ENCODE data around the gene ZBTB47. TPM values are rescaled to one million over a fixed set of nuclear protein-coding genes. Genes with fewer than 3 reads are reported as not detected.

The ZBTB47 gene
- total RNA-seq, 3 donors from 2014 or later = 18.0 to 61.8 (median 45.2) TPM

- intact Hi-C loops (cut with DNase I; ENCODE audit: low total_unique reads) = no loop called here
- Histone ChIP-seq H3K36me3 (no peaks in the 10 kb centered on the region), H3K9me3 (no peaks in the 10 kb centered on the region), H3K4me3 (no peak overlapping the region), H3K27ac (no peak overlapping the region), H3K4me1 (no peaks in the 10 kb centered on the region), H3K27me3 (no peaks in the 10 kb centered on the region)
- TF ChIP-seq CTCF (IDR thresholded peaks at IDR 0.05) (no peak), POLR2AphosphoS5 (IDR thresholded peaks at IDR 0.05) (peak in 1 of 3 donors; percentile 12), POLR2A (IDR thresholded peaks at IDR 0.05) (no peak)
- DNase-seq (ENCODE audit: low spot score in 2 of 2) = no peak
Measured at GRCh38 chr3:42667096-42667522, 13.6 kb downstream of the ZBTB47 start.

- no peaks in the 10 kb centered on the region for H3K9me3 ChIP-seq
- no peak overlapping the region for H3K4me3 ChIP-seq
- H3K36me3 ChIP-seq = no peaks in the 10 kb centered on the region
- no peaks in the 10 kb centered on the region for H3K4me1 ChIP-seq
- TF ChIP-seq CTCF (IDR thresholded peaks at IDR 0.05) (no peak), POLR2A (IDR thresholded peaks at IDR 0.05) (no peak), POLR2AphosphoS5 (IDR thresholded peaks at IDR 0.05) (no peak)
- no peaks in the 10 kb centered on the region for H3K27me3 ChIP-seq
- H3K27ac ChIP-seq = no peak overlapping the region
- intact Hi-C loops (cut with DNase I; ENCODE audit: low total_unique reads) = no loop called here
- no peak for DNase-seq (ENCODE audit: low spot score in 2 of 2)
Measured at GRCh38 chr3:42667523-42668412, 14.3 kb downstream of the ZBTB47 start.

GRCh38 chr3:42668413-42668760 is 14.9 kb downstream of the ZBTB47 start:
- intact Hi-C loops (cut with DNase I; ENCODE audit: low total_unique reads) = no loop called here
- H3K4me1 ChIP-seq = no peaks in the 10 kb centered on the region
- TF ChIP-seq POLR2A (IDR thresholded peaks at IDR 0.05) (no peak), CTCF (IDR thresholded peaks at IDR 0.05) (no peak), POLR2AphosphoS5 (IDR thresholded peaks at IDR 0.05) (no peak)
- no peak for DNase-seq (ENCODE audit: low spot score in 2 of 2)
- H3K9me3 ChIP-seq = no peaks in the 10 kb centered on the region
- no peaks in the 10 kb centered on the region for H3K27me3 ChIP-seq
- no peak overlapping the region for H3K4me3 ChIP-seq
- no peak overlapping the region for H3K27ac ChIP-seq
- H3K36me3 ChIP-seq = no peaks in the 10 kb centered on the region

- Histone ChIP-seq H3K4me1 (no peaks in the 10 kb centered on the region), H3K27me3 (no peaks in the 10 kb centered on the region), H3K9me3 (no peaks in the 10 kb centered on the region), H3K27ac (no peak overlapping the region), H3K36me3 (no peaks in the 10 kb centered on the region), H3K4me3 (no peak overlapping the region)
- DNase-seq (ENCODE audit: low spot score in 2 of 2) = no peak
- intact Hi-C loops (cut with DNase I; ENCODE audit: low total_unique reads) = no loop called here
- TF ChIP-seq POLR2AphosphoS5 (IDR thresholded peaks at IDR 0.05) (no peak), CTCF (IDR thresholded peaks at IDR 0.05) (no peak), POLR2A (IDR thresholded peaks at IDR 0.05) (no peak)
Measured at GRCh38 chr3:42668793-42669217, 15.3 kb downstream of the ZBTB47 start.

GRCh38 chr3:42670051-42670576 is 16.6 kb downstream of the ZBTB47 start:
- intact Hi-C loops (cut with DNase I; ENCODE audit: low total_unique reads) = loop anchor here (2.0 kb wide), 1 partner anchor 57 kb away; no protein-coding TSS in a partner anchor
- TF ChIP-seq POLR2A (IDR thresholded peaks at IDR 0.05) (no peak), POLR2AphosphoS5 (IDR thresholded peaks at IDR 0.05) (no peak), CTCF (IDR thresholded peaks at IDR 0.05) (no peak)
- Histone ChIP-seq H3K4me3 (no peak overlapping the region), H3K4me1 (no peaks in the 10 kb centered on the region), H3K36me3 (no peaks in the 10 kb centered on the region), H3K9me3 (no peaks in the 10 kb centered on the region), H3K27ac (no peak overlapping the region), H3K27me3 (no peaks in the 10 kb centered on the region)
- no peak for DNase-seq (ENCODE audit: low spot score in 2 of 2)
